HepG2 (cell line): ENCODE data around the gene ANO10. TPM values are rescaled to one million over a fixed set of nuclear protein-coding genes. Genes with fewer than 3 reads are reported as not detected.

Experiments
- ATAC-seq: fragments of 200-7000 bp; cut with Tn5 transposase; 3 replicates; pipeline ENCODE4 v1.9.1; 2020; ENCODE audit warnings: mild to moderate bottlenecking, moderate library complexity
- BruUV-seq: library from RNA; stranded (reverse); fragments of 400-500 nt; replicated peaks from 2 replicates; lab custom pipeline; 2021; lab: Mats Ljungman, UMichigan
- CTCF ChIA-PET: fragments of 300-600 bp; formaldehyde crosslinking; extraction: SDS; loops from one replicate; lab custom pipeline; 2021; ENCODE audit warnings: low total read pairs, inconsistent platforms, low intra/inter-chr PET ratio; lab: Yijun Ruan, JAX
- POLR2A ChIA-PET: fragments of 350-600 bp; sonication (Branson Sonifier 250); formaldehyde crosslinking; loops from one replicate; lab custom pipeline; 2020; ENCODE audit warnings: antibody characterized with exemption, inconsistent platforms; lab: Yijun Ruan, JAX
- DNase-seq: peaks from one replicate; pipeline ENCODE4 v3.0.0-alpha.2; 2015; ENCODE audit warnings: low spot score
- FAIRE-seq: peaks from 3 replicates; lab custom pipeline; 2011; peaks lifted over from hg19 to GRCh38; lab: Jason Lieb, UNC
- H2AFZ ChIP-seq: one replicate; pipeline ENCODE4 v1.6.1; 2011; ENCODE audit warnings: low read length, inconsistent platforms
- H3K27ac ChIP-seq: fragments of 300-600 bp; 3 replicates; pipeline ENCODE4 v1.8.0; 2011; ENCODE audit warnings: mixed run types, mild to moderate bottlenecking, mixed read lengths, low read length, inconsistent platforms; ENCODE audit not compliant: insufficient read depth; ENCODE audit errors: extremely low read length
- H3K27me3 ChIP-seq, 2 experiments: fragments of 200-600 bp in 1 of 2; 2 replicates in 1 of 2; 3 replicates in 1 of 2; pipeline versions ENCODE4 v1.6.0 to v1.8.0; 2011; ENCODE audit warnings: low read length in 2 of 2, mild to moderate bottlenecking in 2 of 2, moderate library complexity in 2 of 2, inconsistent platforms in 1 of 2; ENCODE audit not compliant: insufficient read depth in 2 of 2, control insufficient read depth in 1 of 2
- H3K36me3 ChIP-seq, 2 experiments: fragments of 200-600 bp in 1 of 2; replicated peaks in 1 of 2; 2 replicates in 1 of 2; 3 replicates in 1 of 2; pipeline versions ENCODE4 v1.5.1 to v1.8.0; 2011; ENCODE audit warnings: low read length in 2 of 2, inconsistent platforms in 1 of 2; ENCODE audit not compliant: insufficient read depth in 2 of 2, control insufficient read depth in 1 of 2
- H3K4me1 ChIP-seq: 2 replicates; pipeline ENCODE4 v1.5.1; 2012; ENCODE audit warnings: low read length, inconsistent platforms; ENCODE audit not compliant: insufficient read depth
- H3K4me2 ChIP-seq: 2 replicates; pipeline ENCODE4 v1.6.0; 2011; ENCODE audit warnings: low read depth, low read length, inconsistent platforms
- H3K4me3 ChIP-seq, 3 experiments: fragments of 200-600 bp in 1 of 3; sonication (generic), shearing (Covaris generic) in 1 of 3; replicated peaks in 1 of 3; 2 replicates each; pipeline ENCODE4 v1.5.1; 2011 to 2016; ENCODE audit warnings: low read length in 3 of 3, inconsistent platforms in 2 of 3, low read depth in 2 of 3, mild to moderate bottlenecking in 2 of 3, control low read depth in 1 of 3, mixed read lengths in 1 of 3; ENCODE audit not compliant: insufficient read depth in 1 of 3
- H3K79me2 ChIP-seq: one replicate; pipeline ENCODE4 v1.6.1; 2011; ENCODE audit warnings: low read length, inconsistent platforms; ENCODE audit not compliant: insufficient read depth
- H3K9ac ChIP-seq: 2 replicates; pipeline ENCODE4 v1.6.0; 2011; ENCODE audit warnings: mild to moderate bottlenecking, low read depth, low read length, inconsistent platforms; ENCODE audit not compliant: insufficient read depth
- H3K9me3 ChIP-seq: 2 replicates; pipeline ENCODE4 v1.5.1; 2012; ENCODE audit warnings: mild to moderate bottlenecking, low read length
- H4K20me1 ChIP-seq: 2 replicates; pipeline ENCODE4 v1.6.0; 2011; ENCODE audit warnings: inconsistent platforms, mild to moderate bottlenecking, low read length, moderate library complexity; ENCODE audit not compliant: insufficient read depth
- CENPBD1 ChIP-seq: sonication (generic); formaldehyde crosslinking; IDR thresholded peaks from 2 replicates; pipeline ENCODE4 v1.8.0; 2022; ENCODE audit warnings: missing genetic modification reagents, low read depth, mild to moderate bottlenecking, borderline replicate concordance
- FOXK1 ChIP-seq: sonication (generic); formaldehyde crosslinking; IDR thresholded peaks from 2 replicates; pipeline ENCODE4 v1.4.0; 2020; ENCODE audit warnings: low read depth, missing genetic modification reagents, borderline replicate concordance
- KDM3A ChIP-seq: IDR thresholded peaks from 2 replicates; pipeline ENCODE4 v1.6.1; 2018; ENCODE audit warnings: low read depth, missing compliant biosample characterization
- PRDM10 ChIP-seq: sonication (generic); formaldehyde crosslinking; IDR thresholded peaks from 2 replicates; pipeline ENCODE4 v1.4.0; 2020; ENCODE audit warnings: low read depth, missing genetic modification reagents
- ZFP91 ChIP-seq: sonication (generic); formaldehyde crosslinking; IDR thresholded peaks from 2 replicates; pipeline ENCODE4 v1.9.0; 2022; ENCODE audit warnings: missing genetic modification reagents, mild to moderate bottlenecking, borderline replicate concordance
- ZNF235 ChIP-seq: sonication (generic); formaldehyde crosslinking; IDR thresholded peaks from 2 replicates; pipeline ENCODE4 v1.8.1; 2023; ENCODE audit warnings: mild to moderate bottlenecking, missing genetic modification reagents, borderline replicate concordance
- WGBS: methylation state at CpG from one replicate; pipeline ENCODE4 v1.1.6; 2017; ENCODE audit warnings: low lambda C conversion rate; 5-methylcytosine and 5-hydroxymethylcytosine counted together
- in situ Hi-C: cut with HindIII; loops from 2 replicates; pipeline ENCODE4 v1.10.0; 2017; ENCODE audit warnings: low pct_unique_long_range_greater_than_20kb; ENCODE audit not compliant: extremely low pct_ligation_motif_present
- intact Hi-C: fragments of 100-400 bp; cut with micrococcal nuclease; formaldehyde crosslinking; loops from one replicate; pipeline ENCODE4 v1.10.0; 2022; ENCODE audit not compliant: unreplicated experiment
- polyA plus RNA-seq, 8 experiments: library from polyadenylated mRNA; depleted of rRNA in 3 of 8; stranded (reverse) in 7 of 8; unstranded in 1 of 8; fragments of >200 nt; fragmentation: Illumina TruSeq in 4 of 8; extraction: Trizol in 4 of 8; gene quantifications; 2 replicates each; pipeline versions ENCODE4 v1.2.1 to v1.2.3, GENCODE V29; 2011 to 2016; ENCODE audit warnings: low read depth in 4 of 8, missing spikeins in 1 of 8, mixed read lengths in 1 of 8; ENCODE audit not compliant: insufficient read depth in 1 of 8
- total RNA-seq, 5 experiments: library from RNA; depleted of rRNA; stranded (reverse); fragments of >200 nt; fragmentation: Illumina TruSeq; extraction: Trizol; gene quantifications; 2 replicates each; pipeline ENCODE4 v1.2.3, GENCODE V29; 2016; ENCODE audit warnings: low read depth in 1 of 5

ANO10 gene
- total and polyA plus RNA-seq, 2 of the 13 experiments (the other 11 are each of a cell fraction or from before 2014, with no cell fraction given) = 10.4 to 13.1 TPM

GRCh38 chr3:43451670-43452254 lies 170.0 kb downstream of the ANO10 start:
- ATAC-seq = no peak
- intact Hi-C loops = no loop called here
- Histone ChIP-seq H2AFZ (no peak overlapping the region), H4K20me1 (no peaks in the 10 kb centered on the region), H3K27me3 (no peaks in the 10 kb centered on the region), H3K9me3 (no peaks in the 10 kb centered on the region), H3K27ac (no peak overlapping the region), H3K4me1 (0 out of 2 replicates have a peak, but pooled peaks cover 8% of the 10 kb centered on the region), H3K79me2 (no peaks in the 10 kb centered on the region), H3K4me3 (no peak overlapping the region), H3K36me3 (no peaks in the 10 kb centered on the region), H3K4me2 (no peak overlapping the region), H3K9ac (no peak overlapping the region)
- DNase-seq = no peak
- ChIA-PET CTCF (no interaction called here), POLR2A (no interaction called here)
- 78% methylated on average over 2 of the region's 2 CpGs for WGBS
- in situ Hi-C loops = no loop called here
- BruUV-seq = no TSS peak
- FAIRE-seq = no peak
- TF ChIP-seq KDM3A (CRISPR knock-in tag) = no peak
- no peak for TF ChIP-seq ZFP91 (CRISPR knock-in tag)
- TF ChIP-seq ZNF235 (CRISPR knock-in tag) = no peak

- H3K9me3 ChIP-seq = no peaks in the 10 kb centered on the region
- no peaks in the 10 kb centered on the region for H3K79me2 ChIP-seq
- H3K4me2 ChIP-seq = no peak overlapping the region
- 83% methylated on average over 1 of the region's 1 CpG for WGBS
- no peak overlapping the region for H2AFZ ChIP-seq
- TF ChIP-seq FOXK1 (no peak), CENPBD1 (CRISPR knock-in tag) (no peak), PRDM10 (CRISPR knock-in tag) (no peak)
- H3K9ac ChIP-seq = no peak overlapping the region
- H3K4me1 ChIP-seq = no peaks in the 10 kb centered on the region
- no peak overlapping the region for H3K27ac ChIP-seq
- BruUV-seq = no TSS peak
- ChIA-PET POLR2A (no interaction called here), CTCF (no interaction called here)
- intact Hi-C loops = no loop called here
- no peaks in the 10 kb centered on the region for H3K27me3 ChIP-seq
- no peaks in the 10 kb centered on the region for H3K36me3 ChIP-seq
- ATAC-seq (no peak), DNase-seq (no peak), FAIRE-seq (no peak)
- no peak overlapping the region for H3K4me3 ChIP-seq
- H4K20me1 ChIP-seq = no peaks in the 10 kb centered on the region
- in situ Hi-C loops = no loop called here
These were observed 173.7 kb downstream of the ANO10 start for GRCh38 chr3:43448098-43448497.
